DLD1 (cell line): ENCODE data around the gene RNU7-1.

Experiments used
- in situ Hi-C: cut with HindIII; loops from 2 replicates; pipeline ENCODE4 v1.10.0; 2017; ENCODE audit warnings: low sequenced_read_pairs

The RNU7-1 gene

GRCh38 chr12:6987956-6988553, 44.4 kb downstream of the RNU7-1 start:
- in situ Hi-C loops, result no loop called here
